IPS DF 6.9 (cell line): ENCODE results near the gene TBX2.

Experiments
- DNase-seq: peaks from one replicate; pipeline ENCODE4 v3.0.0-alpha.2; 2013; ENCODE audit warnings: low read depth, low spot score
- H3K27ac ChIP-seq: one replicate; pipeline ENCODE4 v1.5.1; 2013; ENCODE audit warnings: low read length, control low read depth
- H3K27me3 ChIP-seq: 2 replicates; pipeline ENCODE4 v1.6.1; 2013; ENCODE audit warnings: mild to moderate bottlenecking, low read length; ENCODE audit not compliant: control insufficient read depth, insufficient read depth
- H3K36me3 ChIP-seq: 2 replicates; pipeline ENCODE4 v1.6.1; 2013; ENCODE audit warnings: low read length; ENCODE audit not compliant: control insufficient read depth, insufficient read depth
- H3K4me1 ChIP-seq: 2 replicates; pipeline ENCODE4 v1.6.1; 2013; ENCODE audit warnings: low read length; ENCODE audit not compliant: control insufficient read depth, insufficient read depth
- H3K4me3 ChIP-seq: 2 replicates; pipeline ENCODE4 v1.5.1; 2013; ENCODE audit warnings: mild to moderate bottlenecking, low read length
- H3K9me3 ChIP-seq: 2 replicates; pipeline ENCODE4 v1.6.1; 2013; ENCODE audit warnings: low read length, inconsistent platforms; ENCODE audit not compliant: control insufficient read depth, insufficient read depth
- WGBS: extraction: QIAGEN DNeasy Blood & Tissue Kit; methylation state at CpG from one replicate; pipeline ENCODE4 v1.1.7; 2013; ENCODE audit warnings: mixed read lengths, missing lambda C conversion rate; ENCODE audit not compliant: insufficient read length, insufficient coverage; 5-methylcytosine and 5-hydroxymethylcytosine counted together

TBX2 gene

DNA sequence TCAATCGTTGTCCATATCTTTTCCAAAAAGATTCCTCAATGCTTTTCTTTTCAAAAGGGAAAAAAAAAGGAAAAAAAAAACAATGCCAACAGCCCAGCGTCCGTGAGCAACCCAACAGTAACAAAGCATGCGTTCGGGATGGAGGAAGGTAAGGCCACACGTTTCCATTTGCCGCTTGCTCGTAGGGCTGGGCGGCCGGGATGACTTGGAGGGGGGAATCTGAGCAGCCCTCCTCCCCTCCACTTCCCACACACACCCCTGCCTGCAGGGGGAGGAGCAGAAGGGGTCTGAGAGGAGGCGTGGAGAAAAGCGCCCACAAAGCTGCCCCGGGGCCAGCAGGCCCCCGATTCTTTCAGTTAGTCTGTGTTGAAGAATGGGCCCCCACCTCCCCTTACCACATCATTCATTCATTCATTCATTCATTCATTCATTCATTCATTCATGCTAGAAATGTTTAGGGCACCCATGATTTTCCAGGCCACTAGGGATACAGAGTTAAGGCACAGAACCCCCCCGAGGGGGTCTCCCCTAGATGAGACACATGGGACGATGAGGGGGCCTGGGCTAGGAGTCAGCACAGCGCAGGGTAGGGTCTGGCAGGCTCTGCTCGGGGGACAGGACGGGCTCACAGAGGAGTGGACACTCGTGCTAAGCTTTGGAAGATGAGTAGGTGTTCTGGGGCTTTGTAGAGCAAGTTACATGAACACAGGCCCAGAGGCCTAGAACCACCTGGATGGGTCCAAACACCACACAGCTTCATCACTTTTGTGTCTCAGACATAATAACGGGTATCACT lies 10.9 kb upstream of the TBX2 start:
- Histone ChIP-seq H3K4me3 (no peak overlapping the region), H3K27me3 (no peaks in the 10 kb centered on the region), H3K27ac (no peak overlapping the region), H3K4me1 (no peaks in the 10 kb centered on the region), H3K36me3 (no peaks in the 10 kb centered on the region), H3K9me3 (no peaks in the 10 kb centered on the region)
- no CpG with 5 or more reads among the region's 21 CpGs for WGBS
- DNase-seq, result no peak

DNA sequence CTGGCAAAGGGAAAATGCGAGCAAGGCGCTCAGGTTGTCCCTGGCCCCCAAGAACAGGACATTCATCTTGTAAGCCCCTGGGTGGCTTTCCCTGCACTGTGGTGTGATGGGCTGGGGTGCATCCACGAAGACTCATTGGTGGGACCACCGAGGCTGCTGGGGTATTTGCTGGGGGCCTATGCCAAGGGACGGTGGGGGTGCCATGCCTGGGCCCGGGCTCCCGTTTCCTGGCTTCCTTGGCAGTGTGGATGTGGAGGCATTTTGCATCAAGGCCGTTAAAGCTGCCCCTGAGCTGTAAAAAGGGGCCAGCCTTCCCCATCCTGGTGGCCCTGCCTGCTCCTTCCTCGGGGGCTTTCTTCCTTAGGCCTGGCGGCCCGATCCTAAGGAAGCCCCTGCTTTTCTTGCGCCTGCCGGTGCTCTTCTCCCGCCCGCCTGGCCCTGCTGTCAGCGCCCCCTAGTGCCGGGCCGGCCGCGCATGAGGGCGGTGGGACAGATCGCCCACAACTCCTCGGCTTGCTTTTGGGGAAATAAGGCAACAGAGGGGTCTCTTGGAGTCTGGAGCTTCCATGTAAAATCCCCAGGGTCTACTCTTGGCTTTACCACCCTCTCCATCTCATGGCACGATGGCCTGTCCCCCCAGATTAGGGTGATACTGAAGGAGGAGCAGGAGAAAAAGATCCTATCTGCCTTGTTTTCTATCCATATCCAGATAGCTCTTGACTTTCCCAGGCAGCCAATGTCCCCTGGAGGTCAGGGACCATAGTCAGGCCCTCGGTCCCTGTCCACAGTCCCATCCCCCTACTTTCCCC lies 9.8 kb upstream of the TBX2 start:
- WGBS, result no CpG with 5 or more reads among the region's 25 CpGs
- no peaks in the 10 kb centered on the region for H3K36me3 ChIP-seq
- no peak overlapping the region for H3K4me3 ChIP-seq
- no peaks in the 10 kb centered on the region for H3K9me3 ChIP-seq
- no peaks in the 10 kb centered on the region for H3K4me1 ChIP-seq
- no peak overlapping the region for H3K27ac ChIP-seq
- DNase-seq, result no peak
- peaks cover 8% of the 10 kb centered on the region for H3K27me3 ChIP-seq

- H3K27ac ChIP-seq, result no peak overlapping the region
- DNase-seq, result no peak
- no peaks in the 10 kb centered on the region for H3K36me3 ChIP-seq
- peaks cover 14% of the 10 kb centered on the region for H3K27me3 ChIP-seq
- no peaks in the 10 kb centered on the region for H3K9me3 ChIP-seq
- no peak overlapping the region for H3K4me3 ChIP-seq
- 0 out of 2 replicates have a peak, but pooled peaks cover 2% of the 10 kb centered on the region for H3K4me1 ChIP-seq
- WGBS, result no CpG with 5 or more reads among the region's 11 CpGs
These were observed 9.2 kb upstream of the TBX2 start for GRCh38 chr17:61390479-61390791.

DNA sequence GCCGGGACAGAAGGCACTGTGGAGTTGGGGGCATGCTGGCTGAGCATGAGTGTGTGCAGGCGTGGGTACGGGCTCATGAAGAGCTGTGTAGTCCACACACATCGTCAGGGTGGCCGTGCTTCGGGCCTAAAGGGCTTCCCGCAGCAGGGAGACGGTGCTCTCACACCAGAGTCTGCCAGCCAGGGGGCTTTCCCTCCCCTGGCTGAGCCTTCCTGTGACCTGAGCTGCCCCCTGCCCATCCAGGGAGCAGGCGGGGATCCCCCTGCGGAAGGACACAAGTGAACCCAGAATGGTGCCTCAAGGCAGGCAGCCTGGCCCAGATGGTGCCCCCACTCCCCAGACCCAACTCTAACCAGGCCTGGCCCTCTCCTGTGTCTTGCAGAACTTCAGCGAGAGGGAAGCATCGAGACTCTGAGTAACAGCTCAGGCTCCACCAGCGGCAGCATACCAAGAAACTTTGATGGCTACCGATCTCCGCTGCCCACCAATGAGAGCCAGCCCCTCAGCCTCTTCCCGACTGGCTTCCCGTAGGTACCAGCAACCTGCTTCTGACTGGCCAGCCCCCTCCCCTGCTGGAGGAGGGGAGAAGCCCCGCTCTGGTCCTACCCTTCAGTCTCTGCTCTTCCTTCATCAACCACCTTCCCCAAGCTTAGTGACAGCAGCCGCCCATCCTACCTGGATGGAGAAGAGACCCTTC lies 7.9 kb upstream of the TBX2 start:
- no CpG with 5 or more reads among the region's 19 CpGs for WGBS
- Histone ChIP-seq H3K27me3 (peaks cover 25% of the 10 kb centered on the region), H3K9me3 (no peaks in the 10 kb centered on the region), H3K4me3 (no peak overlapping the region), H3K4me1 (peaks cover 8% of the 10 kb centered on the region), H3K36me3 (no peaks in the 10 kb centered on the region), H3K27ac (no peak overlapping the region)
- DNase-seq, result no peak

DNA sequence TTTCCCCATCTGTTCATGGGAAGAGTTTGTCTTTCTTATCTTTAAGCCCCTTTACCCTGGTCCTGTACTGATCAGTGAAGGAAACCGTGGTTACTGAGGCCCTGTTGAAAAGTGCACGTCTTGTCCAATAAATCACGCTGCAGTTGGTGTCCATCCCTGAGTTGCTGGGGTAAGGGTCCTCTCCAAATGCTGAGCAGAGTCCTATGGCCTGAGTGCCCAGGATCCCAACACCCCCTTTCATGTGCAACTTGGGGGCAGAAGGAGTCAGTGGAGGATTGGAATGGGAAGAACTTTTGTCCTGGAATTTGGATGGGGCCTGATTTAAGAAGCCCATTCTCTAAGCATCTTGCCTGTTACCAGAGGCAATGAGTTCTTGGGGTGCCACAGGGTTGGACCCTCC lies 7.0 kb upstream of the TBX2 start:
- peaks cover 9% of the 10 kb centered on the region for H3K4me1 ChIP-seq
- WGBS, result no CpG with 5 or more reads among the region's 3 CpGs
- peaks cover 32% of the 10 kb centered on the region for H3K27me3 ChIP-seq

DNA sequence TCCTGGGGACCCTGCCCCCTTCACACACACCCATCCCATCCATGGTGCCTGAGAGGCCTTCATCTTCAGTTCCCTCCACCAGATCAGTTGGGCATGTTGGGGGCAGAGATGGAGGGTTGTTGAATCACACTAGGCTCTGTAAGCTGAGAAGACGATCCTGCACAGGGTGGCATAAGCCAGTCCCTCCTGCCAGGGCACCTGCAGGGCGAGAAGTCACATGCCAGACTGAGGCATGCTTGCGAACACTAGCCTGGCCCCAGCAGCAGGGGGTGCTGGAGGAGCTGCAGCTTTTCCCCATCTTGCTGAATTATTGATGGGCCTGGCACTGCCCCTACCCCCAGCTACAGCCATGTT lies 6.1 kb upstream of the TBX2 start:
- no peak for DNase-seq

More for the DNA sequence above, 7.0 kb upstream of the TBX2 start:
- no peak overlapping the region for H3K27ac ChIP-seq
- H3K4me3 ChIP-seq, result no peak overlapping the region
- H3K9me3 ChIP-seq, result no peaks in the 10 kb centered on the region
- no peaks in the 10 kb centered on the region for H3K36me3 ChIP-seq
- DNase-seq, result no peak

GRCh38 chr17:61393904-61394629 lies 5.6 kb upstream of the TBX2 start:
- Histone ChIP-seq H3K9me3 (no peaks in the 10 kb centered on the region), H3K36me3 (no peaks in the 10 kb centered on the region), H3K4me3 (no peak overlapping the region), H3K4me1 (peaks cover 9% of the 10 kb centered on the region), H3K27ac (no peak overlapping the region), H3K27me3 (peaks cover 46% of the 10 kb centered on the region)
- WGBS, result no CpG with 5 or more reads among the region's 7 CpGs
- DNase-seq, result no peak

More for the DNA sequence above, 6.1 kb upstream of the TBX2 start:
- Histone ChIP-seq H3K27me3 (peaks cover 40% of the 10 kb centered on the region), H3K4me3 (no peak overlapping the region), H3K36me3 (no peaks in the 10 kb centered on the region), H3K9me3 (no peaks in the 10 kb centered on the region), H3K4me1 (peaks cover 9% of the 10 kb centered on the region), H3K27ac (no peak overlapping the region)
- WGBS, result no CpG with 5 or more reads among the region's 3 CpGs

DNA sequence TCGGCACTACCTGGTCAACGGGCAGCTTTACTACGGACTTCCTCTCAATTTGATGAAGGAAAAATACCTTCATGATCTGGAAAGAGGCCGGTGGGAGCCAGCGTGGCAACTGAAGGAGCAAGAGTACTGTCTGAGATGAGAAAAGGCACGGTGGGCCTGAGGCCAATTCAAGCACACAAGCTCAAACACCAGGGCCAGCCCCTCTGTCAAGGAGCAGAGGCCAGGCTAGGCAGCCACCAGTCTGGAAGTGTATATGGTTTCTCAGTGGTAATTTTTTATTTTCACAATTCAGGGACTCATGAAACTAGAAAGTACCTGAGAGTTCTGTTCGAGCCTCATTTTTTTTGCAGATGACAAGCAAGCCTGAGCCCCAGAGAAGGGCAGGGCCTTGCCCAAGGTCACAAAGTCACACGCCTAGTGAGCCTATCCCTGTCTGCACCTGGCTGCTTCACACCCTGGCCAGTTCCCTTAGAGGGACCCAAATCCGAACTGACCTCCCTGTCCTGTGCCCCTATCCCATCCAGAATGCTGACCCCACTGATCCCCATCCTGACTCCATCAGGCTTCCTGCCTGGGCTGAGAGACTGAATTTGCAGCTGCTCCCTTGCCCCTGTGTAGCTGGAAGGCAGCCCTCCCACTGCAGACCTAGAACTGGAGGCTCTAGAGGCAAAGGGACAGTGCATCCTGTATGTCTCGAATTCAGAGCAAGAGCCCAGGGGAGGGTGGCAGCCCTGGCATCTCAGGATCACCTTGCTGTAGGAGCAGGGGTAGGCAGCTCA lies 4.8 kb upstream of the TBX2 start:
- Histone ChIP-seq H3K27ac (no peak overlapping the region), H3K9me3 (no peaks in the 10 kb centered on the region), H3K27me3 (peaks cover 51% of the 10 kb centered on the region), H3K36me3 (no peaks in the 10 kb centered on the region), H3K4me3 (no peak overlapping the region), H3K4me1 (peaks cover 11% of the 10 kb centered on the region)
- no CpG with 5 or more reads among the region's 10 CpGs for WGBS
- DNase-seq, result no peak

DNA sequence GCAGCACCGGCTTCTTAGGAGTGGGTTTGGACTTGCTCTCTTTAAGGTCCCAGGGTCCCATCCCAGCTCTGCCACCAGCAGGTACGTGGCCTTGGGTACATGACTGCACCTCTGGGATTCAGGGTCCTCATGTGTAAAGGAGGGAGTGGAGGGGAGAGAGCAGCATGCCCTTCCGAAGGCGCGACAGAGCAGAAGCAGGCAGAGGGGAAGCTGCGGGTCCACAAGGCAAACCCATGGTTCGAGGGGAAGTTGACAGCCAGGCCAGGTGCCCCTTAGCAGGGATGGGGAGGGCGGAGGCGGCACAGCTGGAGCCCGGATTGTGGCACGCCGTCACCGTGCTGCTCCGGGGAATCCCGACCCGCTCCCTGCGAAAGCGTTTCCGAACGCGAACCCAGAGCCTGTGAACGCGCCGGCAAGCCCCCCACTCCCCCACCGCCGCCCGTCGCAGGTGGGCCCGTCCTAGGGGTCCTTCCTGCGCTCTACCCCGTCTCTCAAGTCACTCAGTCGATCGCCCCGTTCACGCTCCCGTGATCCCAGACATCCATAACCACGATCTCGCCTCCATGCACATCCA lies 4.1 kb upstream of the TBX2 start:
- peaks cover 11% of the 10 kb centered on the region for H3K4me1 ChIP-seq
- no peaks in the 10 kb centered on the region for H3K36me3 ChIP-seq
- H3K27me3 ChIP-seq, result peaks cover 53% of the 10 kb centered on the region
- H3K27ac ChIP-seq, result no peak overlapping the region
- no peak for DNase-seq
- WGBS, result no CpG with 5 or more reads among the region's 38 CpGs
- peak overlapping the region; percentile 7; the same call in 1 of the 2 replicates for H3K4me3 ChIP-seq
- H3K9me3 ChIP-seq, result no peaks in the 10 kb centered on the region
